Inflammatory macrophage (primary cell): Measurements from ENCODE around the gene CTIF.
"Not testable (repeated sequence)": the region's sequence is repeated elsewhere in the genome, so short reads cannot be mapped to it uniquely, and the experiment has no call there.

ENCODE experiments used
- DNase-seq, 2 donors: peaks; one replicate each; pipeline ENCODE4 v3.0.0-alpha.2; 2020 to 2022

Gene CTIF

GRCh38 chr18:48806551-48807261 is 267.9 kb downstream of the CTIF start:
- DNase-seq: no peak

GRCh38 chr18:48808476-48808875 is 269.6 kb downstream of the CTIF start:
- no peak for DNase-seq

GRCh38 chr18:48809365-48809764 is 270.5 kb downstream of the CTIF start:
- peak; percentile 20 to 54 for DNase-seq

- DNase-seq: no peak
Observed at GRCh38 chr18:48810805-48811204, 272.0 kb downstream of the CTIF start.

GRCh38 chr18:48811401-48811800 is 272.6 kb downstream of the CTIF start:
- DNase-seq: no peak

GRCh38 chr18:48811977-48812451 is 273.2 kb downstream of the CTIF start:
- not testable (repeated sequence) for DNase-seq

- no peak for DNase-seq
Observed at GRCh38 chr18:48813321-48813720, 274.5 kb downstream of the CTIF start.

- peak; percentile 37 to 42 for DNase-seq
Observed at GRCh38 chr18:48813833-48814489, 275.1 kb downstream of the CTIF start.

GRCh38 chr18:48814490-48815178 is 275.8 kb downstream of the CTIF start:
- no peak for DNase-seq

GRCh38 chr18:48815179-48815515 is 276.3 kb downstream of the CTIF start:
- DNase-seq: no peak

- DNase-seq: no peak
Observed at GRCh38 chr18:48815581-48816324, 276.9 kb downstream of the CTIF start.

GRCh38 chr18:48816554-48816953 is 277.7 kb downstream of the CTIF start:
- DNase-seq: no peak

- no peak for DNase-seq
Observed at GRCh38 chr18:48817021-48817461, 278.2 kb downstream of the CTIF start.

GRCh38 chr18:48818329-48819254 is 279.8 kb downstream of the CTIF start:
- no peak for DNase-seq

GRCh38 chr18:48819276-48819675 is 280.4 kb downstream of the CTIF start:
- DNase-seq: no peak

- no peak for DNase-seq
Observed at GRCh38 chr18:48819781-48820482, 281.1 kb downstream of the CTIF start.

- no peak for DNase-seq
Observed at GRCh38 chr18:48820483-48821250, 281.8 kb downstream of the CTIF start.

GRCh38 chr18:48821251-48821590 is 282.4 kb downstream of the CTIF start:
- no peak for DNase-seq

- DNase-seq: no peak
Observed at GRCh38 chr18:48821845-48822244, 283.0 kb downstream of the CTIF start.

GRCh38 chr18:48824231-48824970 is 285.6 kb downstream of the CTIF start:
- DNase-seq: no peak
